Fibroblast of skin of left quadriceps (primary cell): ENCODE results near the gene CDH2.

Source experiments
- DNase-seq, 2 experiments: peaks; one replicate each; pipeline ENCODE4 v3.0.0-alpha.2; 2013; ENCODE audit warnings: low read depth in 2 of 2

Gene CDH2

GRCh38 chr18:27996801-27997272 lies 180.1 kb downstream of the CDH2 start:
- no peak for DNase-seq

GRCh38 chr18:27995770-27996502 lies 181.0 kb downstream of the CDH2 start:
- DNase-seq = no peak

GRCh38 chr18:27994571-27994970 lies 182.4 kb downstream of the CDH2 start:
- no peak for DNase-seq

- DNase-seq = no peak
Measured at GRCh38 chr18:27991391-27991790, 185.5 kb downstream of the CDH2 start.

- DNase-seq = no peak
Measured at GRCh38 chr18:27985832-27986231, 191.1 kb downstream of the CDH2 start.

GRCh38 chr18:27983780-27984179 lies 193.2 kb downstream of the CDH2 start:
- DNase-seq = no peak

GRCh38 chr18:27976806-27977408 lies 200.0 kb downstream of the CDH2 start:
- no peak for DNase-seq

GRCh38 chr18:27970321-27970720 lies 206.6 kb downstream of the CDH2 start:
- no peak for DNase-seq

GRCh38 chr18:27969206-27969605 lies 207.7 kb downstream of the CDH2 start:
- no peak for DNase-seq

- peak; percentile 34 to 41 for DNase-seq
Measured at GRCh38 chr18:27967913-27968824, 208.8 kb downstream of the CDH2 start.

- DNase-seq = peak in 1 of 2 experiments; percentile 28
Measured at GRCh38 chr18:27966881-27967280, 210.0 kb downstream of the CDH2 start.

GRCh38 chr18:27964811-27965210 lies 212.1 kb downstream of the CDH2 start:
- DNase-seq = no peak

GRCh38 chr18:27959101-27959500 lies 217.8 kb downstream of the CDH2 start:
- DNase-seq = no peak

GRCh38 chr18:27956001-27956640 lies 220.8 kb downstream of the CDH2 start:
- DNase-seq = no peak

- peak; percentile 20 to 21 for DNase-seq
Measured at GRCh38 chr18:27954226-27954625, 222.7 kb downstream of the CDH2 start.

- DNase-seq = no peak
Measured at GRCh38 chr18:27952741-27953140, 224.2 kb downstream of the CDH2 start.

- no peak for DNase-seq
Measured at GRCh38 chr18:27950648-27951228, 226.2 kb downstream of the CDH2 start.

GRCh38 chr18:27948986-27949385 lies 227.9 kb downstream of the CDH2 start:
- no peak for DNase-seq

GRCh38 chr18:27942706-27943105 lies 234.2 kb downstream of the CDH2 start:
- no peak for DNase-seq

GRCh38 chr18:27931535-27931934 lies 245.4 kb downstream of the CDH2 start:
- no peak for DNase-seq

- DNase-seq = no peak
Measured at GRCh38 chr18:27922780-27923179, 254.2 kb downstream of the CDH2 start.
